ENCODE results near the gene ZFYVE1.
"Not testable (repeated sequence)": the region's sequence is repeated elsewhere in the genome, so short reads cannot be mapped to it uniquely, and the experiment has no call there.

The ZFYVE1 gene

GRCh38 chr14:73026845-73027542 is at the start of gene ZFYVE1:
Gene ZFYVE1 (minus strand): TSS chr14:73027106. CDS start chr14:73024508, 2,598 bp downstream.
- DNase-seq, result peak; percentile 98

GRCh38 chr14:73069585-73069984 is 42.7 kb upstream of the ZFYVE1 start:
- no peak for DNase-seq

GRCh38 chr14:73058922-73059673 is 32.2 kb upstream of the ZFYVE1 start:
- peak; percentile 36 for DNase-seq

GRCh38 chr14:73058224-73058921 is 31.5 kb upstream of the ZFYVE1 start, which contains the start of gene RBM25:
Gene RBM25 (plus strand): TSS chr14:73058534. CDS start chr14:73071642, 13,108 bp downstream.
- peak; percentile 98 for DNase-seq

GRCh38 chr14:73057944-73058223 is 31.0 kb upstream of the ZFYVE1 start:
- no peak for DNase-seq

GRCh38 chr14:73055251-73055650 is 28.3 kb upstream of the ZFYVE1 start:
- no peak for DNase-seq

GRCh38 chr14:73049428-73049827 is 22.5 kb upstream of the ZFYVE1 start:
- no peak for DNase-seq

- no peak for DNase-seq
Observed at GRCh38 chr14:73047808-73048207, 20.9 kb upstream of the ZFYVE1 start.

GRCh38 chr14:73036706-73037450 is 10.0 kb upstream of the ZFYVE1 start:
- DNase-seq, result not testable (repeated sequence)

GRCh38 chr14:73027984-73028383 is 1.1 kb upstream of the ZFYVE1 start:
- DNase-seq, result no peak

GRCh38 chr14:73027546-73027945 is 640 bp upstream of the ZFYVE1 start:
- no peak for DNase-seq

- no peak for DNase-seq
Observed at GRCh38 chr14:73026243-73026844, 562 bp downstream of the ZFYVE1 start.

GRCh38 chr14:73025544-73025943 is 1.4 kb downstream of the ZFYVE1 start:
- DNase-seq, result no peak

GRCh38 chr14:73022051-73022450 is 4.9 kb downstream of the ZFYVE1 start:
- DNase-seq, result no peak

GRCh38 chr14:73016011-73016410 is 10.9 kb downstream of the ZFYVE1 start:
- DNase-seq, result not testable (repeated sequence)

GRCh38 chr14:73015552-73015951 is 11.4 kb downstream of the ZFYVE1 start:
- DNase-seq, result not testable (repeated sequence)

GRCh38 chr14:73014105-73014504 is 12.8 kb downstream of the ZFYVE1 start:
- peak; percentile 84 for DNase-seq

GRCh38 chr14:73011189-73011588 is 15.7 kb downstream of the ZFYVE1 start:
- not testable (repeated sequence) for DNase-seq

GRCh38 chr14:73008501-73008900 is 18.4 kb downstream of the ZFYVE1 start:
- no peak for DNase-seq

GRCh38 chr14:73007835-73008234 is 19.1 kb downstream of the ZFYVE1 start:
- no peak for DNase-seq

- not testable (repeated sequence) for DNase-seq
Observed at GRCh38 chr14:73004641-73005040, 22.3 kb downstream of the ZFYVE1 start.

- no peak for DNase-seq
Observed at GRCh38 chr14:73003681-73004080, 23.2 kb downstream of the ZFYVE1 start.

- no peak for DNase-seq
Observed at GRCh38 chr14:73000073-73000472, 26.8 kb downstream of the ZFYVE1 start.

Measured in activated CD4-positive, alpha-beta T cell treated with anti-CD3 and anti-CD28 coated beads, Interleukin-10, Interleukin-2, amounts not matched to agents 100 ng/mL and 50 ng/mL, durations not matched to agents 16 hours and 8 hours (primary cell).